H1 (cell line): Measurements from ENCODE around the gene TRIM43B. TPM values are rescaled to one million over a fixed set of nuclear protein-coding genes. Genes with fewer than 3 reads are reported as not detected.
"Not testable (repeated sequence)": the region's sequence is repeated elsewhere in the genome, so short reads cannot be mapped to it uniquely, and the experiment has no call there.

Experiments used
- CTCF ChIA-PET: fragments of 300-600 bp; sonication (Branson Sonifier 250); formaldehyde crosslinking; loops from one replicate; lab custom pipeline; 2021; ENCODE audit not compliant: partially characterized antibody; lab: Charles Lee
- POLR2A ChIA-PET: fragments of 300-600 bp; sonication (Branson Sonifier 250); formaldehyde crosslinking; loops from one replicate; lab custom pipeline; 2021; ENCODE audit warnings: inconsistent platforms; ENCODE audit not compliant: partially characterized antibody; lab: Charles Lee
- DNase-seq, 2 experiments: peaks; one replicate each; pipeline versions ENCODE4 v3.0.0 to v3.0.0-alpha.2; 2010 to 2022; ENCODE audit warnings: low spot score in 2 of 2, low read depth in 1 of 2, mixed read lengths in 1 of 2
- FAIRE-seq: peaks from 2 replicates; lab custom pipeline; 2011; peaks lifted over from hg19 to GRCh38; lab: Jason Lieb, UNC
- H2AFZ ChIP-seq: 2 replicates; pipeline ENCODE4 v1.8.1; 2012; ENCODE audit warnings: low read length, inconsistent platforms
- H2AK5ac ChIP-seq: 2 replicates; pipeline ENCODE4 v1.6.1; 2013; ENCODE audit warnings: low read depth, low read length
- H2BK120ac ChIP-seq: replicated peaks from 2 replicates; pipeline ENCODE3; 2013; ENCODE audit warnings: low read depth, low read length, inconsistent platforms
- H2BK12ac ChIP-seq: 2 replicates; pipeline ENCODE4 v1.6.1; 2013; ENCODE audit warnings: low read depth, low read length
- H2BK15ac ChIP-seq: 2 replicates; pipeline ENCODE4 v1.6.1; 2013; ENCODE audit warnings: low read length
- H2BK20ac ChIP-seq: 2 replicates; pipeline ENCODE4 v1.6.1; 2013; ENCODE audit warnings: low read length
- H2BK5ac ChIP-seq: 2 replicates; pipeline ENCODE4 v1.6.1; 2013; ENCODE audit warnings: low read depth, low read length
- H3K14ac ChIP-seq: 2 replicates; pipeline ENCODE4 v1.6.1; 2013; ENCODE audit warnings: inconsistent platforms; ENCODE audit not compliant: insufficient read length
- H3K18ac ChIP-seq: 2 replicates; pipeline ENCODE4 v1.6.1; 2013; ENCODE audit warnings: low read length; ENCODE audit errors: extremely low read depth
- H3K23ac ChIP-seq: 2 replicates; pipeline ENCODE4 v1.6.1; 2013; ENCODE audit warnings: inconsistent platforms; ENCODE audit not compliant: insufficient read length
- H3K23me2 ChIP-seq: 2 replicates; pipeline ENCODE4 v1.6.1; 2013; ENCODE audit warnings: low read depth, low read length
- H3K27ac ChIP-seq: 2 replicates; pipeline ENCODE4 v1.6.1; 2011; ENCODE audit warnings: low read depth, low read length, inconsistent platforms
- H3K27me3 ChIP-seq, 4 experiments: replicated peaks in 1 of 4; 1 replicate in 1 of 4; 2 replicates in 3 of 4; pipeline versions ENCODE4 v1.6.1 to v1.8.1; 2011 to 2013; ENCODE audit warnings: low read length in 3 of 4, mild to moderate bottlenecking in 3 of 4, inconsistent platforms in 2 of 4, mixed read lengths in 2 of 4, moderate library complexity in 1 of 4; ENCODE audit not compliant: control insufficient read depth in 3 of 4, insufficient read depth in 3 of 4; ENCODE audit errors: extremely low read depth in 1 of 4
- H3K36me3 ChIP-seq, 4 experiments: 2 replicates each; pipeline versions ENCODE4 v1.6.1 to v1.8.1; 2011 to 2013; ENCODE audit warnings: mild to moderate bottlenecking in 4 of 4, low read length in 3 of 4, moderate library complexity in 2 of 4, control low read depth in 1 of 4, inconsistent platforms in 1 of 4; ENCODE audit not compliant: insufficient read depth in 4 of 4, control insufficient read depth in 2 of 4
- H3K4ac ChIP-seq: replicated peaks from 2 replicates; pipeline ENCODE3; 2013; ENCODE audit warnings: low read length, low read depth, mixed read lengths, inconsistent platforms; ENCODE audit not compliant: insufficient read length
- H3K4me1 ChIP-seq, 4 experiments: replicated peaks in 1 of 4; 1 replicate in 1 of 4; 2 replicates in 3 of 4; pipeline versions ENCODE4 v1.6.1 to v1.8.1; 2011 to 2013; ENCODE audit warnings: low read length in 3 of 4, inconsistent platforms in 2 of 4, mixed read lengths in 1 of 4; ENCODE audit not compliant: insufficient read depth in 4 of 4, control insufficient read depth in 3 of 4
- H3K4me2 ChIP-seq, 2 experiments: 2 replicates each; pipeline versions ENCODE4 v1.6.1 to v1.8.1; 2011 to 2013; ENCODE audit warnings: low read depth in 2 of 2, low read length in 2 of 2, control low read depth in 1 of 2, inconsistent platforms in 1 of 2, mild to moderate bottlenecking in 1 of 2; ENCODE audit not compliant: insufficient read depth in 1 of 2
- H3K4me3 ChIP-seq, 4 experiments: fragments of 200-600, 300-600 bp in 1 of 4; sonication (generic), shearing (Covaris generic), sonication (Bioruptor Twin) in 1 of 4; 2 replicates each; pipeline versions ENCODE4 v1.5.1 to v1.8.1; 2011 to 2016; ENCODE audit warnings: low read length in 4 of 4, low read depth in 3 of 4, control low read depth in 2 of 4, inconsistent platforms in 2 of 4, mild to moderate bottlenecking in 2 of 4, mixed read lengths in 1 of 4, moderate library complexity in 1 of 4; ENCODE audit not compliant: insufficient read depth in 2 of 4; ENCODE audit errors: extremely low read depth in 1 of 4
- H3K56ac ChIP-seq: replicated peaks from 2 replicates; pipeline ENCODE3; 2013; ENCODE audit warnings: low read depth, mild to moderate bottlenecking, mixed read lengths, low read length, inconsistent platforms; ENCODE audit not compliant: insufficient read length
- H3K79me1 ChIP-seq: 2 replicates; pipeline ENCODE4 v1.6.1; 2013; ENCODE audit warnings: low read depth, low read length, control low read depth
- H3K79me2 ChIP-seq, 2 experiments: 2 replicates each; pipeline versions ENCODE4 v1.6.1 to v1.8.1; 2012 to 2013; ENCODE audit warnings: low read length in 2 of 2, mild to moderate bottlenecking in 2 of 2, inconsistent platforms in 1 of 2; ENCODE audit not compliant: insufficient read depth in 2 of 2, control insufficient read depth in 1 of 2
- H3K9ac ChIP-seq, 4 experiments: replicated peaks in 1 of 4; 1 replicate in 1 of 4; 2 replicates in 3 of 4; pipeline versions ENCODE4 v1.6.1 to v1.8.1; 2011 to 2013; ENCODE audit warnings: low read depth in 3 of 4, low read length in 3 of 4, control low read depth in 2 of 4, mild to moderate bottlenecking in 2 of 4, moderate library complexity in 2 of 4, inconsistent platforms in 1 of 4; ENCODE audit errors: extremely low read depth in 1 of 4
- H3K9me3 ChIP-seq, 2 experiments: 2 replicates each; pipeline versions ENCODE4 v1.6.1 to v1.8.1; 2012 to 2013; ENCODE audit warnings: mild to moderate bottlenecking in 2 of 2, moderate library complexity in 2 of 2, control low read depth in 1 of 2, inconsistent platforms in 1 of 2, low read depth in 1 of 2, low read length in 1 of 2, mixed read lengths in 1 of 2; ENCODE audit not compliant: insufficient read depth in 2 of 2
- H4K20me1 ChIP-seq, 2 experiments: replicated peaks in 1 of 2; 2 replicates each; pipeline versions ENCODE3 to v1.8.1; 2011 to 2013; ENCODE audit warnings: inconsistent platforms in 2 of 2, low read length in 2 of 2, mild to moderate bottlenecking in 1 of 2; ENCODE audit not compliant: insufficient read depth in 2 of 2, control insufficient read depth in 1 of 2
- H4K5ac ChIP-seq: 2 replicates; pipeline ENCODE4 v1.6.1; 2013; ENCODE audit warnings: low read length, low read depth, mixed read lengths, inconsistent platforms; ENCODE audit not compliant: insufficient read length
- H4K8ac ChIP-seq: 2 replicates; pipeline ENCODE4 v1.8.0; 2013; ENCODE audit warnings: mild to moderate bottlenecking, moderate library complexity, low read length, inconsistent platforms; ENCODE audit not compliant: insufficient read depth; ENCODE audit errors: extremely low read depth
- H4K91ac ChIP-seq: replicated peaks from 2 replicates; pipeline ENCODE3; 2013; ENCODE audit warnings: low read length, mixed read lengths, inconsistent platforms; ENCODE audit not compliant: insufficient read length
- WGBS, 2 experiments: shearing (Covaris generic) in 1 of 2; methylation state at CpG; one replicate each; pipeline versions ENCODE4 v1.1.6 to v1.1.7; 2013 to 2015; ENCODE audit warnings: low lambda C conversion rate in 2 of 2, mixed read lengths in 2 of 2, inconsistent platforms in 1 of 2, low coverage in 1 of 2, missing lambda C conversion rate in 1 of 2; ENCODE audit not compliant: insufficient replicate concordance in 2 of 2, insufficient coverage in 1 of 2, insufficient read length in 1 of 2; ENCODE audit errors: extremely low coverage in 1 of 2, missing lambda C conversion rate in 1 of 2; 5-methylcytosine and 5-hydroxymethylcytosine counted together
- polyA plus RNA-seq, 7 experiments: library from polyadenylated mRNA; depleted of rRNA in 3 of 7; stranded (reverse) in 5 of 7; unstranded in 2 of 7; fragments of >200 nt in 5 of 7; fragments of 200-250 nt in 2 of 7; gene quantifications; 1 replicate in 5 of 7; 2 replicates in 1 of 7; 4 replicates in 1 of 7; pipeline versions ENCODE4 v1.2.1 to v1.2.3, GENCODE V29; 2011 to 2013; ENCODE audit warnings: missing spikeins in 2 of 7, mixed read lengths in 2 of 7
- total RNA-seq: library from RNA; stranded (reverse); fragmentation: NEBNext Ultra II Directional; extraction: Animal tissue kit (Norgen Biotek cat#: 25700); gene quantifications from 2 replicates; pipeline ENCODE4 v1.2.1, GENCODE V29; 2021

The TRIM43B gene
- total and polyA plus RNA-seq, 2 of the 8 experiments (the other 6 are each of a cell fraction or from before 2014, with no cell fraction given): not detected

DNA sequence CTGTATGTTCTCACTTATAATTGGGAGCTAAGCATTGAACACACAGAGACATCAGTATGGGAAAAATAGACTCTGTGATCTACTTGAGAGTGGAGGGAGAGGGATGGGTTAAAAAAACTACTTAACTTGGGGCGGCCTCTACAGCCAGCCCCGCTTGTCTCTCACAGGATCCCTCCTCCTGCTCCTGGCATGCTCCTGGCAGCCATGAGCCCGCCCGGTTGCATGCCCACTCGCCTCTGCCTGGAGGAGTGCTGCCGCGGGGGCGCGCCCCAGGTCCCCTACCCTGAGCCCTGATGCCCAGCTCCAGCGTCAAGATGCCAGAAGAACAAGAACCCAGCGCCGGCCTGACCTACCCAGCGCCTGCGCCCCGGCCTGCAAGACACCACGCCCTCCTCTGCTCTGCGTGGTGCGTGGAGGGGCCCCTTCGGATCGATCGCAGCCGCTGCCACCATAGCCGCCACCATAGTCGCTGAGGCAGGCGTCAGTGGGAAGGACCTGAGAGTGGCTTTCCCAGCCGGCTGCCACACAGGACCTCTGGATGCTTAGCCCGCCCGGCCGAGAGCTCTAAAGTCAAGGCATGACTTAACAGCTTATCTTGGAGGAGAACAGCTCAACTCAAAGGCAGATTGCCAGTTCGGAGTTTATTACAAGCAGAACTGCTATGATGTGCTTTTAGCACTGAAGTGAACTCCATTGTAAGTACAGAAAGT lies 49.2 kb downstream of the TRIM43B start:
- DNase-seq, H3K4me3 ChIP-seq, H3K56ac ChIP-seq, H4K8ac ChIP-seq, H4K91ac ChIP-seq, H4K20me1 ChIP-seq, POLR2A ChIA-PET, H2BK15ac ChIP-seq, H3K9ac ChIP-seq, CTCF ChIA-PET, H3K4me2 ChIP-seq, H3K27ac ChIP-seq, H2BK5ac ChIP-seq, H3K79me1 ChIP-seq, H2AFZ ChIP-seq, H3K14ac ChIP-seq, FAIRE-seq, H3K27me3 ChIP-seq, H3K23ac ChIP-seq, H2AK5ac ChIP-seq, H3K18ac ChIP-seq, H4K5ac ChIP-seq, H3K23me2 ChIP-seq, H3K4me1 ChIP-seq, H2BK12ac ChIP-seq, H3K36me3 ChIP-seq, H2BK20ac ChIP-seq, H3K4ac ChIP-seq, H2BK120ac ChIP-seq, H3K79me2 ChIP-seq: not testable (repeated sequence)
- no CpG with 5 or more reads among the region's 30 CpGs for WGBS, 2 experiments
- H3K9me3 ChIP-seq: peaks cover 2 to 14% of the 10 kb centered on the region in 2 experiments; a peak in 1 of 4 replicates
